ENCODE results near the gene TERT.
"Not testable (repeated sequence)": the region's sequence is repeated elsewhere in the genome, so short reads cannot be mapped to it uniquely, and the experiment has no call there.

TERT gene

DNA sequence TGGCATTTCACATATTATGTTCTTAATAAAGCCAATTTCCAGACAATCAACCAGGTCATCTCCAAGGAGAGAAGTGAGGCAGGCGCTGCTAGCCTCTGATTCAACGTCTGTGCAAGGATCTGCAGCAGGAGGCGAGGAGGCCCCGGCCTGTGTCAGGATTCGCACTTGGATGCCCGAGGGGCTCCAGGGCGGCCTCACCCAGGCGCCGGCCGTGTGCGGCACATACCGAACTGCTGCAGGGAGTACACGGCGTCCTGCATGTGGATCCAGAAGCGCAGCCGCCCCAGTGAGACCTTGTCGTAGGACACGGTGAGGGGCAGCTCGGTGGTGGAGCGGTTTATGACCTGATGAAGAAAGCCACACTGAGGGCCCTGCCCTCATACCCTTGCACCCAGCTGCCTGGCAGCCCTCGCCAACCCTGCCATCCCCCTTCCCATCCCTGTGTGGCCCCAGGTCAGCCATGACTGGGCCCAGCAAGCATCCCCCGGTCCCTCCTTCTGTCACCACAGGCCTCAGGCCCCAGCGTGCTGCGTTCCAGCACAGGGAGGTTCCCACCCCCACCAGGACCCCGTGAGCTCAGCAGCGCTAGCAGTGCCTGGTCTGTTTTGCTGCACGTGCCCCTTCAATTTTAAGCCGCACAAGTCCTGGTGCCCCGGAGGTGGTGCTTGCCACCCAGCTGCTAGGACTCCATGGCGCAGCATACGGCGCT is 40.1 kb upstream of the TERT start:
- no peak for TF ChIP-seq NFRKB (IDR thresholded peaks at IDR 0.05)
- no peak for TF ChIP-seq SP1 (IDR thresholded peaks at IDR 0.05)
- no peak for TF ChIP-seq ARNT (IDR thresholded peaks at IDR 0.05)
- no peak for TF ChIP-seq FOXA1 (IDR thresholded peaks at IDR 0.05)
- TF ChIP-seq ZNF384 (IDR thresholded peaks at IDR 0.05): no peak
- TF ChIP-seq FOXK2 (IDR thresholded peaks at IDR 0.05): no peak
- no peak for TF ChIP-seq ELF4 (IDR thresholded peaks at IDR 0.05)
- TF ChIP-seq CTBP1 (IDR thresholded peaks at IDR 0.05; ENCODE audit: borderline replicate concordance): no peak
- TF ChIP-seq L3MBTL2 (conservative IDR thresholded peaks at IDR 0.05): no peak
- no peak for TF ChIP-seq HDGF (IDR thresholded peaks at IDR 0.05; ENCODE audit: borderline replicate concordance)
- no peak for TF ChIP-seq SUZ12 (IDR thresholded peaks at IDR 0.05)
- no peak for TF ChIP-seq LEF1 (IDR thresholded peaks at IDR 0.05; ENCODE audit: borderline replicate concordance)
- TF ChIP-seq TARDBP (IDR thresholded peaks at IDR 0.05): no peak
- no peak for TF ChIP-seq FOXM1 (IDR thresholded peaks at IDR 0.05; ENCODE audit: borderline replicate concordance)
- TF ChIP-seq BHLHE40 (IDR thresholded peaks at IDR 0.05; ENCODE audit: borderline replicate concordance): no peak
- ChIA-PET CTCF (no interaction called here), POLR2A (interaction anchor here (1.5 kb wide), 1 partner anchor 10 kb away, joined by 5 read pairs; the partner anchor contains the start of gene CLPTM1L)
- no peak for DNase-seq (ENCODE audit: extremely low spot score)

GRCh38 chr5:1333986-1334385 is 39.1 kb upstream of the TERT start:
- CTCF ChIA-PET: no interaction called here
- TF ChIP-seq FOXM1 (IDR thresholded peaks at IDR 0.05; ENCODE audit: borderline replicate concordance) (no peak), BHLHE40 (IDR thresholded peaks at IDR 0.05; ENCODE audit: borderline replicate concordance) (no peak), CTBP1 (IDR thresholded peaks at IDR 0.05; ENCODE audit: borderline replicate concordance) (no peak), HDGF (IDR thresholded peaks at IDR 0.05; ENCODE audit: borderline replicate concordance) (no peak)
- DNase-seq (ENCODE audit: extremely low spot score): no peak
- POLR2A ChIA-PET: no interaction called here

DNA sequence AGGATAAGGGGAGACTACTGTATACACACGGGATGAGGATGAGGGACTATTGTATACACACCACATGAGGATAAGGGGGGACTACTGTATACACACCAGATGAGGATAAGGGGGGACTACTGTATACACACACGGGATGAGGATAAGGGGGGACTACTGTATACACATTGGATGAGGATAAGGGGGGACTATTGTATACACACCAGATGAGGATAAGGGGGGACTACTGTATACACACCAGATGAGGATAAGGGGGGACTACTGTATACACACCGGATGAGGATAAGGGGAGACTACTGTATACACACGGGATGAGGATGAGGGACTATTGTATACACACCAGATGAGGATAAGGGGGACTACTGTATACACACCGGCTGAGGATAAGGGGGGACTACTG is 38.4 kb upstream of the TERT start:
- CTCF ChIA-PET; POLR2A ChIA-PET; DNase-seq (ENCODE audit: extremely low spot score): not testable (repeated sequence)

- CTCF ChIA-PET: no interaction called here
- TF ChIP-seq PKNOX1 (IDR thresholded peaks at IDR 0.05): no peak
- TF ChIP-seq FOXA1 (IDR thresholded peaks at IDR 0.05): no peak
- no peak for TF ChIP-seq TARDBP (IDR thresholded peaks at IDR 0.05)
- no peak for TF ChIP-seq HDGF (IDR thresholded peaks at IDR 0.05; ENCODE audit: borderline replicate concordance)
- no peak for TF ChIP-seq ELF4 (IDR thresholded peaks at IDR 0.05)
- no peak for TF ChIP-seq CTBP1 (IDR thresholded peaks at IDR 0.05; ENCODE audit: borderline replicate concordance)
- TF ChIP-seq NFRKB (IDR thresholded peaks at IDR 0.05): no peak
- TF ChIP-seq ARNT (IDR thresholded peaks at IDR 0.05): no peak
- TF ChIP-seq SUZ12 (IDR thresholded peaks at IDR 0.05): no peak
- TF ChIP-seq LEF1 (IDR thresholded peaks at IDR 0.05; ENCODE audit: borderline replicate concordance): no peak
- no peak for TF ChIP-seq FOXM1 (IDR thresholded peaks at IDR 0.05; ENCODE audit: borderline replicate concordance)
- TF ChIP-seq L3MBTL2 (conservative IDR thresholded peaks at IDR 0.05): no peak
- TF ChIP-seq FOXK2 (IDR thresholded peaks at IDR 0.05): no peak
- TF ChIP-seq SP1 (IDR thresholded peaks at IDR 0.05): no peak
- no peak for TF ChIP-seq BHLHE40 (IDR thresholded peaks at IDR 0.05; ENCODE audit: borderline replicate concordance)
- no peak for DNase-seq (ENCODE audit: extremely low spot score)
- POLR2A ChIA-PET: interaction anchor here (1.2 kb wide), 1 partner anchor 15 kb away, joined by 3 read pairs; no protein-coding TSS in a partner anchor
Observed at GRCh38 chr5:1332461-1333001, 37.7 kb upstream of the TERT start.

- ChIA-PET CTCF (no interaction called here), POLR2A (interaction anchor here (1.2 kb wide), 1 partner anchor 14 kb away, joined by 3 read pairs; no protein-coding TSS in a partner anchor)
- TF ChIP-seq TARDBP (IDR thresholded peaks at IDR 0.05) (no peak), PKNOX1 (IDR thresholded peaks at IDR 0.05) (no peak), SUZ12 (IDR thresholded peaks at IDR 0.05) (no peak), ZNF384 (IDR thresholded peaks at IDR 0.05) (no peak)
- DNase-seq (ENCODE audit: extremely low spot score): no peak
Observed at GRCh38 chr5:1331861-1332405, 37.1 kb upstream of the TERT start.

GRCh38 chr5:1330847-1331831 is 36.3 kb upstream of the TERT start:
- no peak for DNase-seq (ENCODE audit: extremely low spot score)
- ChIA-PET POLR2A (interaction anchor here (1.2 kb wide), 1 partner anchor 13 kb away, joined by 3 read pairs; no protein-coding TSS in a partner anchor), CTCF (no interaction called here)
- no peak for TF ChIP-seq NFRKB (IDR thresholded peaks at IDR 0.05)
- TF ChIP-seq FOXK2 (IDR thresholded peaks at IDR 0.05): no peak
- no peak for TF ChIP-seq ARNT (IDR thresholded peaks at IDR 0.05)
- no peak for TF ChIP-seq ZNF384 (IDR thresholded peaks at IDR 0.05)

All from HEK293T (cell line).